Non-pigmented ciliary epithelial cell (primary cell): ENCODE data around the gene SPRYD7.
"Not testable (repeated sequence)": the region's sequence is repeated elsewhere in the genome, so short reads cannot be mapped to it uniquely, and the experiment has no call there.

ENCODE experiments used
- DNase-seq: peaks from one replicate; pipeline ENCODE4 v3.0.0-alpha.2; 2010; ENCODE audit warnings: low read depth

Gene SPRYD7

GRCh38 chr13:49932868-49933267 lies 3.3 kb downstream of the SPRYD7 start:
- DNase-seq = no peak

- DNase-seq = no peak
Measured at GRCh38 chr13:49932066-49932465, 4.1 kb downstream of the SPRYD7 start.

GRCh38 chr13:49927755-49928154 lies 8.4 kb downstream of the SPRYD7 start:
- peak; percentile 82 for DNase-seq

GRCh38 chr13:49925881-49926418 lies 10.2 kb downstream of the SPRYD7 start:
- no peak for DNase-seq

- no peak for DNase-seq
Measured at GRCh38 chr13:49922301-49922700, 13.8 kb downstream of the SPRYD7 start.

GRCh38 chr13:49920969-49921368 lies 15.2 kb downstream of the SPRYD7 start:
- DNase-seq = not testable (repeated sequence)

GRCh38 chr13:49918106-49918505 lies 18.0 kb downstream of the SPRYD7 start:
- DNase-seq = not testable (repeated sequence)

GRCh38 chr13:49914947-49915346 lies 21.2 kb downstream of the SPRYD7 start:
- DNase-seq = no peak

GRCh38 chr13:49908637-49909036 lies 27.5 kb downstream of the SPRYD7 start:
- no peak for DNase-seq

- DNase-seq = no peak
Measured at GRCh38 chr13:49904729-49905456, 31.2 kb downstream of the SPRYD7 start.

GRCh38 chr13:49898792-49899191 lies 37.3 kb downstream of the SPRYD7 start:
- no peak for DNase-seq

- no peak for DNase-seq
Measured at GRCh38 chr13:49897713-49898112, 38.4 kb downstream of the SPRYD7 start.

- DNase-seq = no peak
Measured at GRCh38 chr13:49895826-49896225, 40.3 kb downstream of the SPRYD7 start.

GRCh38 chr13:49893591-49893990 lies 42.5 kb downstream of the SPRYD7 start:
- no peak for DNase-seq

GRCh38 chr13:49890376-49890775 lies 45.8 kb downstream of the SPRYD7 start:
- no peak for DNase-seq

- DNase-seq = no peak
Measured at GRCh38 chr13:49878682-49879081, 57.5 kb downstream of the SPRYD7 start.

- DNase-seq = no peak
Measured at GRCh38 chr13:49877629-49878218, 58.4 kb downstream of the SPRYD7 start.

- no peak for DNase-seq
Measured at GRCh38 chr13:49874430-49874829, 61.7 kb downstream of the SPRYD7 start.

- no peak for DNase-seq
Measured at GRCh38 chr13:49869519-49869918, 66.6 kb downstream of the SPRYD7 start.

- no peak for DNase-seq
Measured at GRCh38 chr13:49867834-49868233, 68.3 kb downstream of the SPRYD7 start.

GRCh38 chr13:49865218-49865617 lies 70.9 kb downstream of the SPRYD7 start:
- no peak for DNase-seq

GRCh38 chr13:49864509-49864908 lies 71.6 kb downstream of the SPRYD7 start:
- DNase-seq = no peak
